Activated CD4-positive, alpha-beta T cell treated with anti-CD3 and anti-CD28 coated beads, Interleukin-10, Interleukin-2, amounts not matched to agents 100 ng/mL and 50 ng/mL, durations not matched to agents 16 hours and 8 hours (primary cell): ENCODE results near the gene MAPKAPK2.

Experiments used
- DNase-seq: peaks from one replicate; pipeline ENCODE4 v3.0.0-alpha.2; 2020

MAPKAPK2 gene

GRCh38 chr1:206685334-206685768 is 646 bp downstream of the MAPKAPK2 start:
- DNase-seq, result peak; percentile 38

DNA sequence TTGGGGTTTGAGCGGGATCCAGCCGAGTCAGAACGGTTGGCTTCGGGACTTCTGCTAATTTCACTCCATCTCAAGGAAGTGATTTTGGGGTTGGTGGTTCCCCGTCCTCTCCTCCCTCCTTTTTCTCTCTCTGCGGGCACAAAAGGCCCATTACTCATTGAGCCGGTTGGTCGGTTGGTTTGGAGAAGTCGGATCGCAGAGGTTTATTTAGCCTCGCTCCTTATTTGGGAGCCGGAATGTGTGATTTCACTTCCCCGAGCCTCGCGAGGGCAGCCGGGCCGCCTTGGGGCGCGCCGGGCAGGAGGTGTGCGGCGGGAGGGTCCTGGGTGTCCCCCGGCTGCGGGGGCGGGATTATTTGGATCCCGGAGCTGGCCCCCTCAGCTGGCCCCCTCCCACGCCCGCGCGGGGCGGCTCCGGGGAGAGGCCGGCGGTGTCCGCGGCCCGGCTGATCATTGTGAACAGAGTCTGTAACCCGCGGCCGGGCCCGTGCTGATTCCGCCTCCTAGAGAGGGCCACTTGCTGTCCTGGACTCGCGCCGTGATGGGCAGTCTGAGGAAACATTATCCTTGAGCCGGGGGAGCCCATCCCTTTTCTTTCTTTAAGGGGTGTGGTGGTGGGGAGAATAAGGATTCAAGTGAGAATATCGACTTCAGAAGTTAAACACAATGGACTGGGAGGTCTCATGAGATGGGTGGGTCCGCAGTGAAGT is 1.2 kb downstream of the MAPKAPK2 start:
- DNase-seq, result peak; percentile 63

- peak; percentile 59 for DNase-seq
These were observed 2.0 kb downstream of the MAPKAPK2 start for GRCh38 chr1:206686478-206687249.

- DNase-seq, result no peak
These were observed 2.7 kb downstream of the MAPKAPK2 start for GRCh38 chr1:206687251-206687914.

DNA sequence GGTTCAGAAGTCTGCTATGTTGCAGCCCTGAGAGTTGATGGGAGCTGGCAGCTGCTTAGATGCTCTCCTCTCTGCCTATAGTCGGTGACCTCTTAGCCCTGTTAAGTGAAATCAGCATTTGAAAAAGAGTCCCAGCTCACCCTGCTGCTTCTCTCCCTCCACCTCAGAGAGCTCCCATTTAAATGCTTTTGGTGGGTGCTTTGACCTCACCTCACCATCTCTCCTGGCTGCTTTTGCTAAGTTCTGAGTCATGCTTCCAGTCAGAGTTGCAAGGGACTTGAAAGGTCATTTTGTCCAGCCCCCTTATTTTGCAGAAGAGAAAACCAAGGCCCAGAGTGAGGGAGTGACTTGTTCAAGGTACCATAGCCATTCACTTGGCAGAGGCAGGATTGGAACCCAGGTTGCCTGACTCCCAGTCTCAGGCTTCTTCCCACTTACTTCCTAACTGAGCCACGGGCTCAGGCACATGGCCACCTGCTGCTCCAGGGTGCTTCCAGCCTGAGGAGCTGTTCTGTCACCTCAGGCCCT is 3.3 kb downstream of the MAPKAPK2 start:
- DNase-seq, result no peak

- no peak for DNase-seq
These were observed 5.8 kb downstream of the MAPKAPK2 start for GRCh38 chr1:206690516-206690915.

- no peak for DNase-seq
These were observed 6.9 kb downstream of the MAPKAPK2 start for GRCh38 chr1:206691604-206692003.

DNA sequence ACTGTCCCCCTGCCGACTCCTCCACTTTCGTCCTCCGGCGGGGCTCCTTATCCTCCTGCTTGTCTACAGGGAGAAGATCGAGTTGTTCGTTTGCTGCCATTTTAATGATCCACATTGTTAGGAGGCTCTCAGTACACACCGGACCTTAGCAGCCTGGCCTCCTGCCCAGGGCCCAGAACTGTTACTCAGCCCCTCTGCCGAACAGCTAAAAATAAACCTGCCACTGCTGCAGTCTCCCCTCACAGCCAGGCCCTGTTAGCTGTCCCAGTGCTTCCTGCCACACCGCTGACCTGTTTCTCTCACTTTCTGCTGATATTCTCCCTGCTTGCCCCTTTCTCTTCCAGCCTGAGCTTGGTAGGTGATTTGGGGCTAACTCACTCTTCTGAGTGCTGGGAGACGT is 8.3 kb downstream of the MAPKAPK2 start:
- no peak for DNase-seq

DNA sequence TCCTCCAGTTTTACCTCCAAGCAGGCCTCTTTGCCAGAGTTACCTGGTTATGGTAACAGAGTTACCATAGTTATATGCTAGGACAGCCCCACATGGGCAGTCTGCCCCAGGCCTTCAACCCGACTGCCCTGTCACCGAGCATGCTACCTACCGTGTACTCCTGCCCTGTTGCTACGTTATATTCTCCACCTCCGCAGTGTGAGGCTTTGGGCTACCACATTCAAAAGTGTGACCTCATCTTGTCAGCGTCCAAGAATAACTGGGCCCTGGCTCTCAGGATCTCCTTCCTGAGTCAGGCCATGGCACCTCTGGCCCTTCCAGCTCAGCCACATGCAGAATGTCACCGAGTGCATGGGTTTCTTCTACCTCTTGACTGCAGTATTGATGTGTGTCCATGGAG is 8.9 kb downstream of the MAPKAPK2 start:
- no peak for DNase-seq

- DNase-seq, result no peak
These were observed 9.7 kb downstream of the MAPKAPK2 start for GRCh38 chr1:206694171-206695124.

- DNase-seq, result no peak
These were observed 11.0 kb downstream of the MAPKAPK2 start for GRCh38 chr1:206695733-206696132.

DNA sequence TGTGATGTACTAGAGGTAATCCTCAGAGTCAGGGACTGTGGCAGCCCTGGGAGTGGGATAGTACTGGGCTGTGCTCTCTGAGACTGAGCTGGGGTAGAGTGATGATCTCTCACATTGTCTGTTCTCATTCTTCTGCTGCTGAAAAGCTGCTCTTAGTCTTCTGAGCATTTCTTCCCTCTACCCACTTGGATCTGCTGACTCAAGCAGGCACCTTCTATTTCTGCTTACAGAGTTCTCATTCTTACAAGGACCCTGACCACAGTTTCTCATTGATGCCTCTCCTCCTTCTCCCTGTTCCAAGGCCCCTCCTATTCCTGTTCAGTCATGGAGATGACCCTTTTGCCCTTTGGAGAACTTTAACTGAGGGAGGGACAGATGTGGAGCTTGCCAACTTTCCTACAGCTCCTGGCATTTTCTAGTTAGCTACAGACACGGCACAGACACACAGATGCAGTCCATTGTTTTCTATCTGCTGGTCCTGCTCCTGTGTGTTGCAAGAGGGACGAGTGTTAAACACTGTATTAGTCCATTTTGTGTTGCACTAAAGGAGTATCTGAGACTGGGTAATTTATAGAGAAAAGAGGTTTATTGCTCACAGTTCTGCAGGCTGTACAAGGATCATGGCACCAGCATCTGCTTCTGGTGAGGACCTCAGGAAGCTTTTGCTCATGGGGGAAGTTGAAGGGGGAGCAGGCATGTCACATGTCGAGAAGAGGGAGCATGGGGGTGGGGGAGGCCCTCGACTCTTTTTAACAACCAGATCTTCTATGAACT is 12.3 kb downstream of the MAPKAPK2 start:
- DNase-seq, result no peak

- no peak for DNase-seq
These were observed 13.3 kb downstream of the MAPKAPK2 start for GRCh38 chr1:206698011-206698410.

GRCh38 chr1:206699000-206699586 is 14.4 kb downstream of the MAPKAPK2 start:
- DNase-seq, result no peak

GRCh38 chr1:206699626-206700025 is 14.9 kb downstream of the MAPKAPK2 start:
- DNase-seq, result no peak

- DNase-seq, result no peak
These were observed 15.8 kb downstream of the MAPKAPK2 start for GRCh38 chr1:206700445-206701036.

- no peak for DNase-seq
These were observed 17.6 kb downstream of the MAPKAPK2 start for GRCh38 chr1:206702260-206702659.

DNA sequence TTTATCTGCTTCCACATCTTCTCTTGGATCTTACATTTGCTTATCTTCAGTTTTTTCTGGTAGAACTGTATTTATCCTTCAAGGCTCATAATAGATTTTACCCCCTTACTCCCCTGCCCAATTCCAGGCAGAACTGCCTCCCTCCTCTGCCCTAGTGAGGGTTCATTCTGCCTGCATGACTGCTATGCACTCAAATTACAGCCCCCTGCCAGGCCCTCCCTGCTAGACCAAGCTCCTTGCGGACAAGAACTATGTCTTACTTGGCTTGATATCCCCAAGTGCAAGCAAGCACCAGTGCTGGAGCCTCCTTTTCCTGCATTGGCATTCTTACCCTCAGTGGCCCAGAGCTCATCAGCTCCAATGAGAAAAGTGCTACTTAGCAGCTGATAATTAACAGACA is 18.1 kb downstream of the MAPKAPK2 start:
- DNase-seq, result no peak

DNA sequence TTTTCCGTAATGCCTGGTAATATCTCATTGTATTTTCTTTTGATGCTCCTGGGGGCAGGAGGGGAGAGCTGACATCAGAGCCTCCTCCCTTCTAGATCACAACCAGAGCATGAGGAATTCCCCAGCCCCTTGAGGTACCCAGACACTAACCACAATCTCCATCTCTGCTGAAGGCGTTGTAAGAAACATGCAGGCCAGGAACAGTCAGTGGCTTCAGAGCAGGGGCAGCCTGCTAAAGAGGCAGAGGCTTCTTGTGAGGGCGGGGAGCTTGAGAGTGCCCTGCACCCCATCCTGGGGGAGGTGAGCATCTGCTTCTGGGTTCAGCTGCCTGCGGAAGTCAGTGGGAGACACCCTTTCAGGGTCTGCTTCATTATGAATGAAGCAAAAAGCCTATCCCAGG is 19.0 kb downstream of the MAPKAPK2 start:
- DNase-seq, result peak; percentile 81

DNA sequence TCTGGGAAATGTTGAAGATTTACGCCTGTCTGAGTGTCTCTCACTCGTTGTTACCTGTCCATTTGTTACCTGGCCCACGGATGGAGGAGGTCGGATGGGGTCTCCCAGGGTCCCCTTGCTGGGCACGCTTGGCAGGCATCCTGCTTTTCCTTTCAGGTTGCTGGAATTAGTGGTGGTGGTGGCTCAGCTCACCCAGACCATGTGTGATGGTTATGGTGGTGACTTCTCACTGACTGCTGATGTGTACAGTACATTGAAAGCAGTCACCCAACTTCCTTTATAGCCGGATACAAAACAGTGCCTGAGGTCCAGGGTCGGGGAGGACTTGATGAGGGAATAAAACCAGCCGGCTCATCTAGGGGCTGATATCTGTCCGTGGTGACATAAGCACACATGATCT is 19.5 kb downstream of the MAPKAPK2 start:
- peak; percentile 48 for DNase-seq

DNA sequence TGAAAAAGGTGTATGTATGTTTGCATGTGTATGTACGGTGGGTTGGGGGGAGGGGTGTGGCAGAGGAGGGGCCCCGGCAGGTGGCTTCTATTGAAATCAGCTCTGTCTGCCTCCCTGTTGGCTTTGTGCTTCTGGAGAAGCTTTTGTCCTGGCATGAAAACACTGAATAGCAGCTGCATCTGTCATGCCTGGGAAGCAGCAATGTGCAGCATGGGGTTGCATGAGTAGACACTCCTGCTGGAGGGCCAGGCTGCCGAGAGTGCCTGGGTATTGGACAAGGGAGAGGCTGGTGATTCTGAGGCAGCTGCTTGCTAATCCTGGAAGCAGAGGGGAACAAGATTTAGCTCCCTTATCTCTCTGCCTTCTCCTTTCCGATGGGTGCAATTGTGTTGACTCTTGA is 20.5 kb downstream of the MAPKAPK2 start:
- DNase-seq, result no peak
